WERI-Rb-1 (cell line): ENCODE data around the gene JPH3.

Source experiments
- DNase-seq: peaks from one replicate; pipeline ENCODE4 v3.0.0-alpha.2; 2020
- H3K27ac ChIP-seq: fragments of 250-450 bp; sonication (Bioruptor Pico); 2 replicates; pipeline ENCODE4 v1.5.1; 2020; ENCODE audit warnings: mild to moderate bottlenecking, moderate library complexity
- H3K27me3 ChIP-seq: fragments of 250-450 bp; sonication (Bioruptor Pico); 2 replicates; pipeline ENCODE4 v1.5.1; 2021; ENCODE audit warnings: mild to moderate bottlenecking, low read depth, moderate library complexity; ENCODE audit not compliant: insufficient read depth, severe bottlenecking
- H3K36me3 ChIP-seq: fragments of 250-450 bp; sonication (Bioruptor Pico); 2 replicates; pipeline ENCODE4 v1.5.1; 2020; ENCODE audit warnings: mild to moderate bottlenecking, moderate library complexity
- H3K4me3 ChIP-seq: 2 replicates; pipeline ENCODE4 v1.5.1; 2011; ENCODE audit warnings: low read depth, mild to moderate bottlenecking, control low read depth, low read length
- H3K9me3 ChIP-seq: fragments of 250-450 bp; sonication (Bioruptor Pico); 2 replicates; pipeline ENCODE4 v1.5.1; 2021; ENCODE audit warnings: mild to moderate bottlenecking, moderate library complexity; ENCODE audit not compliant: severe bottlenecking
- TF ChIP-seq, protein P1 (sequence below): IDR thresholded peaks from 2 replicates; pipeline ENCODE4 v1.5.1; 2011; ENCODE audit warnings: low read depth, mild to moderate bottlenecking, control low read depth, inconsistent platforms, low read length

The JPH3 gene

DNA sequence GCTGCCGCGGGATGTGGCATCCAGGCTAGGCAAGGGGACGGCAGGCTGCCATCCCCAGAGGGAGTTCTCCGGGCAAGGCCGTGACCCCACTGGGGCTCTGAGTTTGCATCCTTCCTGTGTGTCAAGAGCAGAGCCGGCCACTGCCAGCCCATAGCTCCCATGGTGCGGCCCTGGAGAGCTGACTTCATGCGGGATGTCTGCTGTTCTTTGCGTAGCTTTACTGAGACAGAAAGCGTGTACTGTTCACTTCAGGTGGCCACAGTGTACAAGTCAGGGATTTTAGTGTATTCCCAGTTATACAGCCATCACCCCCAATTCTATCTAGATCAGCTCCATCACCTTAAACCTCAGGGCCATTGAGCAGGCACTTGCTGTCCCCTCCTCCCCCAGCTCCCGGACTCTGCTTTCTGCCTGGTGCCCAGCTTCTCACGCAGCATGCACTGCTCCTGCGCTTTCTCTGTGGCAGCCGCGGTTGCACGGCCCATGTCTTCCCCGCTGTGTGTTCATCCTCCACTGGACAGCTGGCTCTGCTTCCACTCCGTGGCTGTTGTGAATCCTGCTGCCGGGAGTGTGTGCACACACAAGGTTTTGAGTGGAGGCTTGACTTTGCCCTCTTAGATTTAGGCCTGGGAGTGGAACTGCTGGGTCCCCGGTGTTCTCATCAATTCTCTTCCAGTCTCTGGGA lies 92.3 kb downstream of the JPH3 start:
- Histone ChIP-seq H3K4me3 (no peak overlapping the region), H3K27ac (no peak overlapping the region), H3K36me3 (no peaks in the 10 kb centered on the region), H3K9me3 (no peaks in the 10 kb centered on the region), H3K27me3 (no peaks in the 10 kb centered on the region)
- TF ChIP-seq, protein P1, sequence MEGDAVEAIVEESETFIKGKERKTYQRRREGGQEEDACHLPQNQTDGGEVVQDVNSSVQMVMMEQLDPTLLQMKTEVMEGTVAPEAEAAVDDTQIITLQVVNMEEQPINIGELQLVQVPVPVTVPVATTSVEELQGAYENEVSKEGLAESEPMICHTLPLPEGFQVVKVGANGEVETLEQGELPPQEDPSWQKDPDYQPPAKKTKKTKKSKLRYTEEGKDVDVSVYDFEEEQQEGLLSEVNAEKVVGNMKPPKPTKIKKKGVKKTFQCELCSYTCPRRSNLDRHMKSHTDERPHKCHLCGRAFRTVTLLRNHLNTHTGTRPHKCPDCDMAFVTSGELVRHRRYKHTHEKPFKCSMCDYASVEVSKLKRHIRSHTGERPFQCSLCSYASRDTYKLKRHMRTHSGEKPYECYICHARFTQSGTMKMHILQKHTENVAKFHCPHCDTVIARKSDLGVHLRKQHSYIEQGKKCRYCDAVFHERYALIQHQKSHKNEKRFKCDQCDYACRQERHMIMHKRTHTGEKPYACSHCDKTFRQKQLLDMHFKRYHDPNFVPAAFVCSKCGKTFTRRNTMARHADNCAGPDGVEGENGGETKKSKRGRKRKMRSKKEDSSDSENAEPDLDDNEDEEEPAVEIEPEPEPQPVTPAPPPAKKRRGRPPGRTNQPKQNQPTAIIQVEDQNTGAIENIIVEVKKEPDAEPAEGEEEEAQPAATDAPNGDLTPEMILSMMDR = no peak
- no peak for DNase-seq

GRCh38 chr16:87695534-87695933 lies 93.2 kb downstream of the JPH3 start:
- Histone ChIP-seq H3K27me3 (no peaks in the 10 kb centered on the region), H3K27ac (no peak overlapping the region), H3K4me3 (no peak overlapping the region), H3K36me3 (no peaks in the 10 kb centered on the region), H3K9me3 (no peaks in the 10 kb centered on the region)
- TF ChIP-seq, protein P1 = no peak
- no peak for DNase-seq

- Histone ChIP-seq H3K27me3 (no peaks in the 10 kb centered on the region), H3K4me3 (no peak overlapping the region), H3K36me3 (peaks cover 1% of the 10 kb centered on the region; the same call in 1 of the 2 replicates), H3K9me3 (no peaks in the 10 kb centered on the region), H3K27ac (no peak overlapping the region)
- no peak for DNase-seq
- TF ChIP-seq, protein P1 = no peak
Measured at GRCh38 chr16:87696726-87697125, 94.4 kb downstream of the JPH3 start.

DNA sequence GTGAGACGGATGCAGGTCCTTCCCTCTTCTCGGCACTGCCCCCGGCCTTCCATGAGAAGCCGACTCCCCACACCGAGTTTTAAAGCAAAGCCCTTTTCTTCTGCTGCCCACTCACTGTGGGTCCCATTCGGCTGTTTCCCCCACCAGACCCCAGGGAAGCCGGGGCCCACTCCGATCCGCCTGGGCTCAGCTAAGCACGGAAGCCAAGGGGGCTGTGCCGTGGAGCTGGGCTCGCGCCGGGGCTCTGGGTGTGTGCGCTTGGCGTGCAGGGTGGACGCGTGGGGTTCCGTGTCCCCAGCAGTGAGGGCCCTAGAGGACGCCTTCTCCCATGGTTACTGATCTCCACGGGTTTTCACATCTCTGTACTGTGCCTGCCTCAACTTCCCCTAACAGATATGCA lies 94.9 kb downstream of the JPH3 start:
- DNase-seq = no peak
- Histone ChIP-seq H3K36me3 (peaks cover 5% of the 10 kb centered on the region; the same call in 1 of the 2 replicates), H3K9me3 (no peaks in the 10 kb centered on the region), H3K27me3 (no peaks in the 10 kb centered on the region), H3K4me3 (no peak overlapping the region), H3K27ac (no peak overlapping the region)
- TF ChIP-seq, protein P1 = no peak

DNA sequence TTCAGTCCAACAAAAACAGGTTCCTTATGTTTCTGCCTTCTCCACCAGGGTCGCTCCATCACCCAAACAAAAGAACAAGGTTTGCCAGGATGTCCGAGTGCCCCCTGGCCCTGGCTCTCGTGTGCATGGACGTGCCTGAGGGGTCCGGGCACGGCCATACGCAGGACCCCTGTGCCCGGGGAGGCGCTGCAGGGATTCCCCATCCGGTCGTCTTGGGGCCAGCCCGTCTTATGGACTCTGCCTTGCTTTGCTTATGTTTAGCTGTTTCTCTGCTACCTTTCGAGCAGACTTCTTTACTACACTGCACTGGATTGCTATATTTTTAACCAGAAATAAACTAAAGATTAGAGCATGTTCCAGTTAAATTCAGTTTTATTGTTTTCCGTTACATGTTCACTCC lies 95.5 kb downstream of the JPH3 start:
- H3K27me3 ChIP-seq = no peaks in the 10 kb centered on the region
- DNase-seq = no peak
- H3K27ac ChIP-seq = no peak overlapping the region
- TF ChIP-seq, protein P1 = no peak
- no peaks in the 10 kb centered on the region for H3K9me3 ChIP-seq
- H3K36me3 ChIP-seq = peaks cover 8% of the 10 kb centered on the region
- no peak overlapping the region for H3K4me3 ChIP-seq

GRCh38 chr16:87698241-87698640 lies 95.9 kb downstream of the JPH3 start:
- H3K36me3 ChIP-seq = peaks cover 9% of the 10 kb centered on the region
- H3K4me3 ChIP-seq = no peak overlapping the region
- no peaks in the 10 kb centered on the region for H3K9me3 ChIP-seq
- no peak for DNase-seq
- TF ChIP-seq, protein P1 = no peak
- no peaks in the 10 kb centered on the region for H3K27me3 ChIP-seq
- no peak overlapping the region for H3K27ac ChIP-seq
